Medulla oblongata (tissue), 1 donor: ENCODE results near the gene CLTB.

Source experiments
- DNase-seq: peaks from one replicate; pipeline ENCODE4 v3.0.0-alpha.2; 2015; ENCODE audit errors: extremely low spot score

The CLTB gene

DNA sequence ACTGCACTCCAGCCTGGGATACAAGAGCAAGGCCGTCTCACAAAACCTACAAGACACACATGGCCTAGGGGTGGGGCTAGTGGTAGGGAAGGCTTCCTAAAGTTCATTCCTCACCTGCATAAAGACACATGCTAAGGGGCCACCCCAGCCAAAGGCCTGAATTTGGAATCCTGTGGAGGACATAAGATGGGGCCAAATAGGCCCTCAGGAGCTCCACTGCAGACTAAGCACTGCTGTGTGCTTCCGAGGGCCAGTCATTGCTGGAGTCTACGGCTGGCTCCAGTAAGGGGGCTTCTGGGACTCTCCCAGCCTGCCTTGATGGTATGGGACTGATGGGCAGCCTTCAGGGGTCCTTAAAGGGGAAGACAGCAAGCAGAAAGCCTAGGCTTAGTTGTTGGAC, 33.6 kb downstream of the CLTB start:
- no peak for DNase-seq

DNA sequence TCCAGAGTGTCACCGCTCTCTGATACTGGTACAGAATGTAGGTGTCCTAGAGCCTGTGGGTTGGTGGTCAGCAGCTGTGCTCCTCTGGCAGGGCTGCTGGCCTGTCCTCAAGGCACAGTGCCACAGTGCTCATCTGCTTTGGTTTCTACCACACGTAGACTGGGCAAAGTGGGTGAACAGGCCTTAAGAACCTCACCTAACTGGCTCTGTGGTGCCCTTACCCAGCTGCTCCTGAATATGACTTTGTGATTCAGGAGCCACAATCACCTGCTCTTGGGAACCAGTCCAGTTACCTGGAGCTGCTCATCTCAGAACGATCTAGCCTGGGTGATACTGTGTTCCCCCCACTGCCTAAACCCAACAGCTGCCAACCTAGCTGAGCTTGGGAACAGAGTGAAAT, 34.4 kb downstream of the CLTB start:
- DNase-seq: no peak

DNA sequence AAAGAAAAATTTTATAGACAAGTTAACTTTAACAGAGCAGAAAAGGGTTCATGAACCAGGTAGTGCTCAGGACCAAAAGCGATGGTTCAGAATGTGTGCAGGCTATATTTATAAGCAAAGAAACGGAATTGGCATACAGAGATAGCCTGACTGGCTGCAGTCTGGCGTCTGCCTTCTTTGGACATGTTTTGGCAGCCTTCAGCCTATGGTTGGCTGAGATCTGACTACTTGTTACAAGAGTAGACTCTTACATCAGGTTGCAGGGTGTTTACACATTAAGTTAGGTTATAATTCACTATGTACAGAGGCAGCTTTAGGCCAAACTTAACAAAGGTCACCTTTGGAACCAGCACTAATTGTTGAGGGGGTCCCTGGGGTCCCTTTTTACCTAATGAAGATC, 34.9 kb downstream of the CLTB start:
- DNase-seq: no peak

DNA sequence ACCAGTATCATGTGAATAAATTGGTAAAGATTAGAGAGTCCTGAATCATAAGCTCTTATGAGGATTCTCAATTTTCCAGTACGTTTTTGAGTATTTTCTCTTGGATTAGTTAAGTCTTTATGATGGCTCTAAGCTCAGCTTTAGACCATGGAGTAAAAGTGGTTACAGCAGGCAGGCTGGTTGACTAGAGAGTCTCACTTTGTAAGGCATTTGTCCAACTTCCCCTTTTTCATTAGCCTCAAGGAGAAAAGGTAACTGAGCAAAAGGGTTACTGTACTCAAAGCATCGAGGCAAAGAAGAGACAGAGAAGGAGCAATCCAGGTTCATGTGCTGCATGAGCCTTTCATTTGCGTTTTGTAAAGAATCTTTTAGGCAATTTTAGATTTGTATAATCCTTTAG, 36.5 kb downstream of the CLTB start:
- no peak for DNase-seq

DNA sequence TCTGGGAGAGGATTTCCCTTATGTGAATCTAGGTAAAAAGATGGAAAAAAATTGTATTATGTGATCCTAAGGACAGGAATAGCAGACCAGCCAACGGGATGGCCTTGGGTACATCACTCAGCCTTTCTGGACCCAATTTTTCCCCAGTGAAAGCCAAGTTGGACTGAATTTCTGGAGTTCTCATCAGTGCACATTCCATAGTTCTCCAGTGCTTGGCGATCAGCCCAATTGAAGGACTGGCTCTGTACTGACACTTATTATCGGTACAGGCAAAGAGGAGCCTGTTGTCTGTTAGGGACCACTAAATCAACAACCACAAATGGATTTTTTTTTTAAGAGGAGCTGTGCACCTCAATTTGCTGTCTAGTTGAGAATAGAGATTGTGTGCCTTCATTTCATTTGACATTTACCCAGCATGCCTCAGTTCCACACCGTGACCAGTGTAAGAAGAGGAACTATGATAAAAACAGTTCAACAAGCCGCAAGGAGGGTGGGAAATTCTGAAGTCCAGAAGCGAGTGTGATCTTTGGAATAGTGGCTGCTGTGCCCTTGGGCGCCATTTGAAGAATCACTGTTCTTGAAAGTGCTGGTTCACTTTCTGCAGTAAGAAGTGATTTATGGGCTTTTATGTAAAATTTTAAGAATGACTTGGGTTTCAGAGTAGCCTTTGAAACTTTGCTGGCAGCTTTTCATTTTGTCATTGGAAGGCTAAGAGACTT, 43.1 kb downstream of the CLTB start:
- DNase-seq: peak; percentile 27

DNA sequence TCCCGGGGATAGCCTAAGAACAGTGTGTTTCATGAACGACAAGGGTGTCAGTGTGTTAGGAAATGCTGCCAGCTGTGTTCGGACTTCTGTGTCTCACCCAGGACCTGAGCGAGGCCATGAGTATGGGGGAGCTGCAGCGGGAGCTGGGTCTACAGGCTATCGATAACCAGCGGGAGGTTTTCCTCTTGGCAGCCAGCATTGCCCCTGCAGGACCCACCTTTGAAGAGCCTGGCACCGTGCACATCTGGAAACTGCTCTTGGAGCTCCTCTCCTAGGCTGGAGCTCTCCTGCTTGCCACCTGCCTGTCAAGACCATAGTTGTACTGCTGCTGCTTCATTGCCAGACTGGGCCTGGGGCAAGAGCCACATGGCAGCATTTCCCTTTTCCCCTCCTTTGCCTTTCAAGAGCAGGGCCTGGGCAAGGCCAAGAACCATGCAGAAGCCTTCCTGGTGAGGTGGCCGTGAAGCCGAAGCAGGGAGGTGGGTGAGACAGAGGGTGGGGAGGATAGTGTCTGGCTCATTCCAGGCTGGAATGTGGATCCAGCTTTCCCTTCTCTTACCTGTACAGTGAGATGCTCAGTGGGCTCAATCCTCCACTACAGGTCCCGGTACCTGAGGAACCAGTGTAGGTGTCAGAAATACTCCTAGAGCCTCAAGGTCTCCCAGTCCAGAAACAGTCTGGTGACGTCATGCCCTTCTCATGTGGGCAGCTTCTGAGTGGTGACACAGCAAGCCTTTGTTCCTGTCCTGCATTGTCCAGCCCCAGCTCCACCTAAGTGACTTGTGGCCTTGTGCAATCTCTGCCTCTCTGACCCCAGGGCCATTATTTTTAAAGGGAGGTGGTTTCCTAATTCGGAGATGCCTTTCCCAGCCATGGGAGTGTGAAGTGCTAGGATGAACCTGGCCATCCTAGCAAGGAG, 44.5 kb downstream of the CLTB start:
- peak; percentile 50 for DNase-seq

DNA sequence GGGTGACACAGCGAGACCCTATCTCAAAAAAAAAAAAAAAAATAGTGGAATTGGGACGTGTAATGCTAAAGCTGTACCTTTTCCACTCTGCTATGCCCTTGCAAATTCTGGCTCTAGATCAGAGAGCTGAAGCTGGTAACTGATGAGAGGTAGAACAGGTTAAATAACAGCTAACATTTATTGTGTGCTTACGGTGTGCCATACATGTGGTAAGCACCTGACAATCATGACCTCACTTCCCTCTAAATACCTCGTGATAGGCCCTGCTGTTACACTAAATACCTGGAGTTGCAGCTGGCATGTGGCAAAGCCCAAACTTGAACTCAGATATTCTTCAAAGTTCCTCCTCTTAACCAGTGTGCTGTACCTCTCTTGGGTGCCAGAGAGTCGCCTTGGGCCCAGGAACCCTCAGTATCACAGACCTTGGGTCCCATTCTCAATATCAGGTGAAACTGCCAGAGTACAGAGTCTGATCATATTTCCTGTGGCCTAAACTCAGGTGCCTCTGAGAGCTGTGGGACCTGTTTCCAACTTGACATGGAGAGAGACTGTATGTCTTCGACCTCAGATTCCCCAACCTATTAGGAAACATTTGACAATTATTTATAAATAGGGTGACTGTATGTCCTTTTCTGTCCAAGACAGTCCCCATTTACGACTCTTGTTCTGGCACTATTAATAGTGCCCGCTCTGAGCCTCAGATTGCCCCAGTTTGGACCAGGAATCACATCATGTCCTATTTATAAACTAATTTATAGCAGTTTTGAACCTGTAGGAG, 46.2 kb downstream of the CLTB start:
- no peak for DNase-seq

DNA sequence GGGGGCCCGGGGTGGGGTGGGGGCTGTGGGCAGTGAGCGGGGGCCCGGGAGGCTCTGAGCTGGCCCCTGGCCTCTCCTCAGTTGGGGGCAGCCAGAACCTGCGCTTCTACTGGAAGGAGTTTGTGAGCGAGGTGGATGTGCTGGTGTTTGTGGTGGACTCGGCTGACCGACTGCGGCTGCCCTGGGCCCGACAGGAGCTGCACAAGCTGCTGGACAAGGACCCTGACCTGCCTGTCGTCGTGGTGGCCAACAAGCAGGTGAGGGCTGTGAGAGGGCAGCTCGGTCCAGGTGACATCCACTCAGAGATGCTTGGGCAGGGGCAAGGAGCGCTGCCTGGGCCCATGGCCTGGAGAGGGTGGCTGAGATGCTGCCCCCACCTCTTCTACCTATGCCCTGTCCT, 47.6 kb downstream of the CLTB start:
- DNase-seq: no peak

DNA sequence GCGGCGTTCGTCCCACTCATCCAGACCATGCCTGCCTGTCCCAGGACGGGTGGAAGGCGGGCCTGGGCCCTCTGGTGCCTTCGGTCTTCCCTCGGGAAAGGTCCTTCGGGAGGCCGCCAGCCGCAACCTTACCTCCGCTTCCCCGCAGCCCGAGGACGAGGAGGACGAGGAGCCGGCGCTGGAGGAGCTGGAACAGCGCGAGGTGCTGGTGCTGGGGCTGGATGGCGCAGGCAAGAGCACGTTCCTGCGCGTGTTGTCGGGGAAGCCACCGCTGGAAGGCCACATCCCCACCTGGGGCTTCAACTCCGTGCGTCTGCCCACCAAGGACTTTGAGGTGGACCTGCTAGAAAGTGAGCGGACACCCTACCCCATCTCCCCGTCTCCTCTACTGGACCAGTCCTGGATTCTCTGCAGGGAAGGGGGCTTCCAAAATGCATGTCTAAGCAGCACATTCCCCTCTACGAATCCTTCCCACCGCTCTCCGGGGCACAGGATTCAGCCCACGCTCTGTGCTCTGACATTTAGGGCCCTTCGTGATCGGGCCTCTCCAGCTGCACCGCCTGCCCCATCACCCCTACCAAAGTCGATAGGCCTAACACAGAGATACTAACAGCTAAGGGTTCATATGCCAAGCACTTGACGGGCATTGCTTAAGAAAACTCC, 50.0 kb downstream of the CLTB start:
- DNase-seq: no peak

DNA sequence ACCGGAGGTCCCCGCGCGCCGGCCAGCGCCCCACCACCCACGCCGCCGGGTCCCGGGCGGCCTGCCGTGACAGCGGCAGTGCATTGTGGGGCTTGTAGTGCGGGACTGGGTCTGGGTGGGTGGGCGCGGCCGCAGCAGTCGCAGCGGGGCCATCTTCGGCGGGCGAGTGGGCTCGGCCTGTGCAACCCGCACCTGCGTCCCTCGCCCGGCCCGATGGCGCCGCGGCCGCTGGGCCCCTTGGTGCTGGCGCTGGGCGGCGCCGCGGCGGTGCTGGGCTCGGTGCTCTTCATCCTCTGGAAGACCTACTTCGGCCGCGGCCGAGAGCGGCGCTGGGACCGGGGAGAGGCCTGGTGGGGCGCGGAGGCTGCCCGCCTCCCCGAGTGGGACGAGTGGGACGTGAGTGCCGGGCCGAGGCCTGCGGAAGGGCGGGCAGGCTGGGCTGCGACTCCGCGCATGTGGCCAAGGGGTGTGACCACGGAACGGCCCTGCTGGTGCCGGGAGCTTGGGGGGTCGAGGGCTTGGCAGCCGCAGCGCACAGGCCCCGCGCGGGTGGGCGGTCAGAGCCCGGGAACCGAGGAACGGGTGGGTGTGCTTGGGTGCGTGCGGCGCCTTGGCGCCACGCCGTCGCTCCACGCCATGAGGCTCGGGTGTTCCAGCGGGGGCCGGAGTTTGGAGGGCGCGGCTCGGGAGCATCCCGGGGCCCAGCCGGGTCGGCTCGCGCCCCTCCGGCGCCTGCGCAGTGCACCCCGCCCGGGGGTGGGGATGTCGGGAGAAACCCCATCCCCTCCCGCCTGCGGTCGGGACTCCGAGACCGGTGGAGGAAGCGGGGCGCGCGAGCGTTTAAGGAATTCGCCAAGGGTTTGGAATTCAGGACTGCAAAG, 50.7 kb downstream of the CLTB start, which contains the start of gene ARL10:
ARL10 (plus strand) TSS at position 137 of the 881 bp plus-strand sequence; CDS start at position 214, 77 bp downstream.
- DNase-seq: peak; percentile 27

DNA sequence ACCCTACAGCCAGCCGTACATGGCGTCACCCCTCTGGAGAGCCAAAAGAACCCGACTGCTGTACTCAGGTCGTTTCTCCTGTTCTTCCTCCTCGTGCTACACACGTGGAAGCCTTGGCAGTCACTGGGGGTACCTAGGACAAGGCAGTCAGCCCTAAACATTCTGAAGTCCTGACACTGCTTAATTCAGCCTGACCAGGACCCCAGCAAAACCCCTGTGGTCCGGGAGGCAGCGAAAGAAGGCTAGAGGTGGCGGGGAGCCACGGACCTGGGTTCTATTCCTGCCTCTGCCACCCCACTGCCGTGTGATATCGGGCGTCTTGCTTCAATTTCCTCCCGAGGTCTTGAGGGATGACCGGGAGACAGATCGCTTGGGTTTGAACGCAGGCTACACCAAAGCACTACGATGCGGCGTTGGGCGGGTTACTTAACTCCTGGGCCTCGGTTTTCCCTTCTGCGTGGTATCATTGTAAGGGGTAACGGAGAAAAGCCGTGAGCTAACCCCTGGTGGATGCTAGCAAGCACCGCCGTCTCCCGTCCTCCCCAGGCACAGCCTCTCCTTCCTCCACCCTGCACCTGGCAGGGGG, 51.5 kb downstream of the CLTB start:
- DNase-seq: no peak

DNA sequence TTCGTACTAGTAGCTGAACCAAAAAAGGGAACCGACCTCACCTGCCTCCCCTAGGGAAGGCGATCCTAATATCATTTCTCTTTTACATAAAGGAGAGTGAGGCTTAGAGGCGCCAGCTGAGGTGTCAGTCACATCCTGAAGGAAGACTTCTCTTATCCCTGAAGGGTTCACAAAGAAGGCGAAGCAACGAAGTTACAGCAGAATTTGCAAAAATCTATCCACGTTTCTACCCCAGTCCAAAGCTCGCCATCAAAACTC, 54.2 kb downstream of the CLTB start:
- no peak for DNase-seq

DNA sequence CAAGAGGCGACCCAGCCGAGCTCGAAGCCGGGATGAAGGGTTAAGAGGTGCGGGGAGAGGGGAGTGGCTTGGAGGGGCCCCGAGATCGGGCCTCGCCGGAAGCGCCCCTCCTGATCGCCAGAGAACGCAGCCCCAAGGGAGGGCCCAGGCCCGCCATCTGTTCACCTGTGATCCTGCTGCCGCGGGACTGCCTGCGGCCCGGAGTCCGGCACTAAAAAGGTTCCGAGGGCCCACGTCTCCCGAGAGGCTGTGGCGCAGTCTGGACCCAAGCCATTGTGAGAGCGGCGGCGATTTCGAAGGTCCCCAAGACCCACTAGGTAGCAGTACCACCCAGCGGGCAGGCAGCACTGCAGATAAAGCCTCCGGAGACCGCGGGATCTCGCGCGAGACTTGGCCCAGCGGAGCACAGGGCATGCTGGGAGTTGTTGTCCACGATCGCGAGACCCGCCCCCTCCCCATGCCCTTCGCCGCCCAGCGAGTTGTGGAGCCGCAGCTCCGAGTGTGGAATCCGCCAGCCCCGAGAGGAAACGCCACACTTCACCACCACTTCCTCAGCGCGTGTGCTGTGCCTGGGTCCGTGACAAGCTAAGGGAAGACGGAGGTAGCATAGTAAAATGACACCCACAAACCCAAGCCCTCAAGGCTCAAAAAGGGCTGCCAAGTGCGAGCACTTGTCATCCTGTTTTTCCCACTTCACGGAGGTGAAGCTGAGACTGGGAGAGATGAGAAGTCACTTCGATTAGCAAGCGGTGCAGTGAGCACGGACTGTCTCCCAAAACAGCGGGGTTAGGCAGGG, 54.7 kb downstream of the CLTB start, which contains the start of gene KIAA1191:
KIAA1191 (minus strand) TSS at position 328 of the 796 bp plus-strand sequence. CDS start 2,256 bp downstream, outside the sequence.
- DNase-seq: peak; percentile 94

DNA sequence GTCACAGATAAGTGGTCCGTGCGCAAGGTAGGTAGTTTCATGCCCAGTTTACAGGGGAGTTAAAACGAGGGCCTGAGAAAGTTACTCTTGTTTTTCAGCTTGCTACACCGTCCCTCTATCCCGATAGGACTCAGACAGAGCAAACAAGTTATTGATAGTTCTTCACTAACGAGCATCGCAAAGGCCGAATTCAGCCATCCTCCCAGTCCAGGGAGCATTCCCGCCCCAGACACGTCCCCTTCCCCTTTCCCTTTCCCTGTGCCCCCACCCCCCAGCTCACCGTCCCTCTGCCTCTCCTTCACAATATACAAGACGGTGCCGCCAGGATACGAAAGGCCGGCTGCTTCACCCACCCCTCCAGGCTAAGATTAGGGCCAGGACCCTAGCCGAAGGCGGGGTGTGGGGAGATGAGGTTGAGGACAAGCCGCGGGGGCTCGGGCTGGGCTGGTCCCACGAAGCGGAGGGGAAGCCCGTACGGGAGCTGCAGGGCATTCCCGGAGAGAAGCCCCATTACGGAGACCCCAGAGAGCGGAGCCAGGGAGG, 55.4 kb downstream of the CLTB start:
- DNase-seq: peak; percentile 11

DNA sequence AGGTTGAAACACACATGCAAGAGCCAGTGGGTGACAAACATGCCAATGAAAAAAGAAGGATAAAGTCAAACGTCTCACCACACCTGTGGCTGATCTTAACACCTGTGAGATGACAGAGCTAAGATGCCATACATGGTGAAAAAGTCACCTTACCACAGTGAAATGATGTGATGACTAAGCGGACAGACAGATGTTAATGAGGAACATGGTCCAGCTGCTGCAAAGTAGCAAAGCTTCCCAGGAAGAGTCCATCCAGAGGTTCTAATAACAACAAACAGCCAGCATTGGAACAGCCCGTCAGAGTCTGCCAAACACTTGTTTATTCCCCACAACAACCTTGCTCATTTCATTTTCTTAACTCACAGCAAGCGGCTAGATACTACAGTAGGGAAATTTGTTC, 56.7 kb downstream of the CLTB start:
- DNase-seq: no peak

DNA sequence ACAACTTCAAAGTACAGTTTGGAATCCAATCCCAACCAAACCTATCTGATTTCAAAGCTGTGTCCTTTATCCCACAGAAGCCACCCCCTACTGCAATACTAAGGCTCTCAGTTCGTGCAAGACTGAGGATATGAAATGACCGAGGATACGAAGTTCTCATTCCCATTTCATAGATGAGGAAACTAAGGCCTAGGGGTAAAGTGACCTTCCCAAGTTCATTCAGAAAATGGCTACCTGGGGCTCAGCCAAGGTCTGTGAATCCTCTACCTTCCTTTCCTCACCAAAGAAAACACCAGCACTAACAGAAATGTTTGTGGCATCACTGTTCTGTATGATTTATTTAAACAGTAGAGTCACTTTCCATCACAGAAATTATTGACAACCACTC, 60.2 kb downstream of the CLTB start:
- DNase-seq: no peak

DNA sequence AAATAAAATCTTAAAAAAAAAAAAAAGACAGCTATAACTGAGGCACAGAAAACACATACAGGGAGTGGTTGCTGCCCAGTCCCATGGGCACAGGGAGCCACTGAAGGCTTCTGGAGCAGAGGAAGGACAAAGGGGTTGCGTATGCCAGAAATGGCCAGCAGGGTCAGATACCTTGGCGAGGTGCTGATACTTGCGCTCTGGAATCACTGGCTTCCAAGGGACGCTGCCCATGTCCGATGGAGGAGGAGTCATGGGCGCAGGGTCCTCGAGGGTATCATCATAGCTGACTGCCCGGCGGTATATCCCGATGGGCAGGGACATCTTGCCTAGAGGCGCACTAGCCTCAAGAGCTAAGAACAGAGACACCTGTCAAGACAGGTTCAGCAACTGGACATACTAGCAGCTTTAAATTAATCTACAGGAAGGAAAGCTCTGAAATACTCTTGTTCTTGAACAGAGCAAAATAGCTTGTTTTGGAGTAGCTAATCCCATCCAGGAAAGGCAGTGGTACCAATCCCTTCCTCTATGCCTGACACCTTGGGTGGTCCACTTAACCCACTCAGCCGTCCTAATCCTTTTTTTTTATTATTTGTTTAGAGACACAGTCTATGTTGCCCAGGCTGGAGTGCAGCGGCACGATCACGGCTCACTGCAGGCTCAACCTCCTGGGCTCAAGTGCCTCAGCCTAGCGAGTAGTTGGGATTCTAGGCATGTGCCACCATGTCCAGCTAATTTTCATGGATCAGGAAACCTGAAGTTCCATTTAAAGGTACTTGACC, 60.8 kb downstream of the CLTB start:
- DNase-seq: no peak

DNA sequence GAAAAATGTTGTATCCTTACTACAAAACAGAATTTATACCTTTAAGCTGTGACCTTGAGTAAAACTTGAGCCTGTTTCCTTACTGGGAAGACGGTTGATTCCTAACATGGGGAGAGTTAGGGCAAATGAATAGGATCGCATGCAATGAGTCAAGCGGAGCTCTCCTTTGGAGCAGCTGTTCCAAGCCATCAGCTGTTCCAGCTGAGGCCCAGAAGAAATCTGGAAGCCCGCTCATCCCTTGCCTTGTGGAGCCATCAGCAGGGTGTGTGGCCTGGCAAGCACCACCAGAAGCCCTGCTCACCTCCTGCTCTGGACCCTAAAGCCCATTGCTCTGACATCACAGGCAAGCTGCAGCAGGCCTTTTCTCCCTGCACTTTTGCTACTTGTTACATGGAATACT, 62.8 kb downstream of the CLTB start:
- no peak for DNase-seq
